ENCODE results near the gene ACP5.
A peak's percentile ranks its signal among the peaks of the same experiment; 100 is the strongest.
"Not testable (repeated sequence)": the region's sequence is repeated elsewhere in the genome, so short reads cannot be mapped to it uniquely, and the experiment has no call there.

The ACP5 gene

GRCh38 chr19:11611730-11612129 is 34.3 kb upstream of the ACP5 start:
- Histone ChIP-seq H3K9me3 (ENCODE audit: control insufficient read depth, insufficient read depth, low read depth, low read length) (peaks cover 2% of the 10 kb centered on the region), H3K36me3 (ENCODE audit: control insufficient read depth in 2 of 2, insufficient read depth in 1 of 2, low read length in 2 of 2) (peaks cover 17 to 29% of the 10 kb centered on the region in 2 experiments; a peak in 2 of 3 replicates), H3K4me3 (ENCODE audit: low read depth, low read length) (no peak overlapping the region), H3K27ac (ENCODE audit: extremely low read depth, low read depth, low read length) (no peak overlapping the region), H3K4me1 (ENCODE audit: control insufficient read depth, insufficient read depth, low read length) (no peaks in the 10 kb centered on the region)
- POLR2A ChIA-PET = no interaction called here
- CTCF ChIA-PET = no interaction called here
- TF ChIP-seq ZFHX2 (tag by site-specific recombination; conservative IDR thresholded peaks at IDR 0.05) (no peak), PRDM10 (tag by site-specific recombination; IDR thresholded peaks at IDR 0.05) (no peak), ZNF747 (tag by site-specific recombination; IDR thresholded peaks at IDR 0.05) (no peak), ZNF302 (tag by site-specific recombination; IDR thresholded peaks at IDR 0.05; ENCODE audit: low read depth) (no peak), ZFP69B (tag by site-specific recombination; IDR thresholded peaks at IDR 0.05) (no peak), ZNF658 (tag by site-specific recombination; IDR thresholded peaks at IDR 0.05) (no peak), MYNN (tag by site-specific recombination; IDR thresholded peaks at IDR 0.05; ENCODE audit: borderline replicate concordance) (no peak), ZNF580 (tag by site-specific recombination; IDR thresholded peaks at IDR 0.05) (no peak), ZNF248 (tag by site-specific recombination; IDR thresholded peaks at IDR 0.05) (no peak)

GRCh38 chr19:11606484-11606883 is 29.0 kb upstream of the ACP5 start:
- TF ChIP-seq SETDB1 (IDR thresholded peaks at IDR 0.05; ENCODE audit: insufficient read length, low read length) = peak; percentile 77
- TF ChIP-seq ZFP69B (tag by site-specific recombination; IDR thresholded peaks at IDR 0.05) = no peak
- TF ChIP-seq ZNF558 (tag by site-specific recombination; IDR thresholded peaks at IDR 0.05) = 0 out of 2 replicates have a peak, but pooled peaks have one; percentile 13
- TF ChIP-seq ZNF626 (tag by site-specific recombination; IDR thresholded peaks at IDR 0.05) = 0 out of 2 replicates have a peak, but pooled peaks have one; percentile 39
- TF ChIP-seq ZNF510 (tag by site-specific recombination; IDR thresholded peaks at IDR 0.05; ENCODE audit: insufficient replicate concordance) = peak; percentile 14
- no peak overlapping the region for H3K4me3 ChIP-seq (ENCODE audit: low read depth, low read length)
- H3K4me1 ChIP-seq (ENCODE audit: control insufficient read depth, insufficient read depth, low read length) = no peaks in the 10 kb centered on the region
- ChIA-PET POLR2A (no interaction called here), CTCF (interaction anchor here (0.7 kb wide), 1 partner anchor 90 kb away, joined by 4 read pairs; no protein-coding TSS in a partner anchor)
- peaks cover 0 to 26% of the 10 kb centered on the region in 2 experiments; a peak in 2 of 3 replicates for H3K36me3 ChIP-seq (ENCODE audit: control insufficient read depth in 2 of 2, insufficient read depth in 1 of 2, low read length in 2 of 2)
- no peaks in the 10 kb centered on the region; the same call in 1 of the 2 replicates for H3K9me3 ChIP-seq (ENCODE audit: control insufficient read depth, insufficient read depth, low read depth, low read length)
- no peak overlapping the region for H3K27ac ChIP-seq (ENCODE audit: extremely low read depth, low read depth, low read length)

GRCh38 chr19:11599704-11600103 is 22.3 kb upstream of the ACP5 start:
- H3K36me3 ChIP-seq (ENCODE audit: control insufficient read depth in 2 of 2, insufficient read depth in 1 of 2, low read length in 2 of 2) = peaks cover 10 to 23% of the 10 kb centered on the region in 2 experiments; a peak in 2 of 3 replicates
- H3K27ac ChIP-seq (ENCODE audit: extremely low read depth, low read depth, low read length); H3K4me1 ChIP-seq (ENCODE audit: control insufficient read depth, insufficient read depth, low read length); H3K9me3 ChIP-seq (ENCODE audit: control insufficient read depth, insufficient read depth, low read depth, low read length); POLR2A ChIA-PET; H3K4me3 ChIP-seq (ENCODE audit: low read depth, low read length): not testable (repeated sequence)
- CTCF ChIA-PET = interaction anchor here (1.0 kb wide), 1 partner anchor 9 kb away, joined by 4 read pairs; no protein-coding TSS in a partner anchor

GRCh38 chr19:11598746-11599145 is 21.3 kb upstream of the ACP5 start:
- H3K4me3 ChIP-seq (ENCODE audit: low read depth, low read length) = no peak overlapping the region
- no peak for TF ChIP-seq ZFP69B (tag by site-specific recombination; IDR thresholded peaks at IDR 0.05)
- ChIA-PET CTCF (interaction anchor here (0.6 to 1.0 kb wide), 2 partner anchors 9 to 70 kb away, joined by 4 read pairs; no protein-coding TSS in a partner anchor), POLR2A (no interaction called here)
- no peaks in the 10 kb centered on the region for H3K4me1 ChIP-seq (ENCODE audit: control insufficient read depth, insufficient read depth, low read length)
- peaks cover 10 to 16% of the 10 kb centered on the region in 2 experiments; a peak in 2 of 3 replicates for H3K36me3 ChIP-seq (ENCODE audit: control insufficient read depth in 2 of 2, insufficient read depth in 1 of 2, low read length in 2 of 2)
- H3K27ac ChIP-seq (ENCODE audit: extremely low read depth, low read depth, low read length) = no peak overlapping the region
- H3K9me3 ChIP-seq (ENCODE audit: control insufficient read depth, insufficient read depth, low read depth, low read length) = no peaks in the 10 kb centered on the region
